Endothelial cell (in vitro differentiated cells): Measurements from ENCODE around the gene SSPN. TPM values are rescaled to one million over a fixed set of nuclear protein-coding genes. Genes with fewer than 3 reads are reported as not detected.

Source experiments
- DNase-seq: peaks from one replicate; pipeline ENCODE4 v3.0.0; 2021; ENCODE audit warnings: low spot score
- H3K27ac Mint-ChIP-seq: one replicate; pipeline ENCODE4 v1.8.0; 2021; ENCODE audit warnings: mixed read lengths, inconsistent platforms; ENCODE audit not compliant: unreplicated experiment
- H3K27me3 Mint-ChIP-seq: one replicate; pipeline ENCODE4 v1.8.0; 2021; ENCODE audit warnings: mild to moderate bottlenecking, moderate library complexity, mixed read lengths, inconsistent platforms; ENCODE audit not compliant: unreplicated experiment
- H3K36me3 Mint-ChIP-seq: one replicate; pipeline ENCODE4 v1.8.0; 2021; ENCODE audit warnings: mild to moderate bottlenecking, low read depth, mixed read lengths, inconsistent platforms; ENCODE audit not compliant: unreplicated experiment
- H3K4me1 Mint-ChIP-seq: one replicate; pipeline ENCODE4 v1.8.0; 2021; ENCODE audit warnings: mild to moderate bottlenecking, mixed read lengths, inconsistent platforms; ENCODE audit not compliant: unreplicated experiment
- H3K4me3 Mint-ChIP-seq: one replicate; pipeline ENCODE4 v1.8.0; 2021; ENCODE audit warnings: mild to moderate bottlenecking, mixed read lengths, inconsistent platforms; ENCODE audit not compliant: unreplicated experiment
- H3K9me3 Mint-ChIP-seq: one replicate; pipeline ENCODE4 v1.8.0; 2021; ENCODE audit warnings: mixed read lengths, inconsistent platforms; ENCODE audit not compliant: unreplicated experiment
- total RNA-seq: library from RNA; stranded (reverse); fragmentation: NEBNext Ultra II Directional; extraction: Animal tissue kit (Norgen Biotek cat#: 25700); gene quantifications from one replicate; pipeline ENCODE4 v1.2.1, GENCODE V29; 2021; ENCODE audit not compliant: unreplicated experiment
- TF ChIP-seq, protein P1 (sequence below): fragments of 200-600 bp; sonication (generic); IDR thresholded peaks from one replicate; pipeline ENCODE4 v1.5.0; 2021; ENCODE audit warnings: antibody characterized with exemption; ENCODE audit not compliant: unreplicated experiment

The SSPN gene
- total RNA-seq, 1 donor from 2014 or later: 2.7 TPM

- Mint-ChIP-seq H3K4me1 (peaks cover 4% of the 10 kb centered on the region), H3K27me3 (no peaks in the 10 kb centered on the region), H3K36me3 (no peaks in the 10 kb centered on the region), H3K4me3 (no peak overlapping the region), H3K27ac (no peak overlapping the region), H3K9me3 (no peaks in the 10 kb centered on the region)
- TF ChIP-seq, protein P1, sequence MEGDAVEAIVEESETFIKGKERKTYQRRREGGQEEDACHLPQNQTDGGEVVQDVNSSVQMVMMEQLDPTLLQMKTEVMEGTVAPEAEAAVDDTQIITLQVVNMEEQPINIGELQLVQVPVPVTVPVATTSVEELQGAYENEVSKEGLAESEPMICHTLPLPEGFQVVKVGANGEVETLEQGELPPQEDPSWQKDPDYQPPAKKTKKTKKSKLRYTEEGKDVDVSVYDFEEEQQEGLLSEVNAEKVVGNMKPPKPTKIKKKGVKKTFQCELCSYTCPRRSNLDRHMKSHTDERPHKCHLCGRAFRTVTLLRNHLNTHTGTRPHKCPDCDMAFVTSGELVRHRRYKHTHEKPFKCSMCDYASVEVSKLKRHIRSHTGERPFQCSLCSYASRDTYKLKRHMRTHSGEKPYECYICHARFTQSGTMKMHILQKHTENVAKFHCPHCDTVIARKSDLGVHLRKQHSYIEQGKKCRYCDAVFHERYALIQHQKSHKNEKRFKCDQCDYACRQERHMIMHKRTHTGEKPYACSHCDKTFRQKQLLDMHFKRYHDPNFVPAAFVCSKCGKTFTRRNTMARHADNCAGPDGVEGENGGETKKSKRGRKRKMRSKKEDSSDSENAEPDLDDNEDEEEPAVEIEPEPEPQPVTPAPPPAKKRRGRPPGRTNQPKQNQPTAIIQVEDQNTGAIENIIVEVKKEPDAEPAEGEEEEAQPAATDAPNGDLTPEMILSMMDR: no peak
- DNase-seq: no peak
Measured at GRCh38 chr12:26158078-26158764, 37.2 kb upstream of the SSPN start.

- Mint-ChIP-seq H3K9me3 (no peaks in the 10 kb centered on the region), H3K36me3 (no peaks in the 10 kb centered on the region), H3K27ac (no peak overlapping the region), H3K4me3 (no peak overlapping the region), H3K27me3 (no peaks in the 10 kb centered on the region), H3K4me1 (peaks cover 2% of the 10 kb centered on the region)
- DNase-seq: no peak
- TF ChIP-seq, protein P1: no peak
Measured at GRCh38 chr12:26162174-26162573, 33.2 kb upstream of the SSPN start.

DNA sequence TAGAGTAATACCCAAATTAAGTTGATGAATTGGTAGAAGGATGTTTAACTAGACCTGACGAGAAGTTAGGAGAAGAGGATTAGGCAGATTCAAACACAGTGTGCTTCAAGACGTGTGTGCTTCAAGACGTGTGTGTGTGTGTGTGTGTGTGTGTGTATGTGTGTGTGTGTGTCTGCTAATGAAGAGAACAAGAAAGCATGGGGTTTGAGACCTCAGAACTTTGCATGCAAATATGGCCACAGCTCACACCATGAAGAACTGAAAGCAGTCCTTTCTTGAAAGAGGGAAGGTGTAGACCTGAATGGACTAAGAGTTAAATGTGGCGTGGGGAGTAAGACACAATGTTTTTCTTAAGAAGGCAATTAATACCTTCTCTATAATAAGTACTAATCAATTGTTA lies 32.5 kb upstream of the SSPN start:
- Mint-ChIP-seq H3K9me3 (no peaks in the 10 kb centered on the region), H3K27ac (no peak overlapping the region), H3K36me3 (no peaks in the 10 kb centered on the region), H3K4me3 (no peak overlapping the region), H3K4me1 (peaks cover 2% of the 10 kb centered on the region), H3K27me3 (no peaks in the 10 kb centered on the region)
- TF ChIP-seq, protein P1: no peak
- DNase-seq: no peak

GRCh38 chr12:26164118-26164517 lies 31.3 kb upstream of the SSPN start:
- TF ChIP-seq, protein P1: no peak
- H3K9me3 Mint-ChIP-seq: no peaks in the 10 kb centered on the region
- no peak overlapping the region for H3K4me3 Mint-ChIP-seq
- H3K27ac Mint-ChIP-seq: no peak overlapping the region
- no peaks in the 10 kb centered on the region for H3K27me3 Mint-ChIP-seq
- H3K36me3 Mint-ChIP-seq: no peaks in the 10 kb centered on the region
- H3K4me1 Mint-ChIP-seq: no peaks in the 10 kb centered on the region
- no peak for DNase-seq

GRCh38 chr12:26172013-26172412 lies 23.4 kb upstream of the SSPN start:
- Mint-ChIP-seq H3K36me3 (no peaks in the 10 kb centered on the region), H3K9me3 (no peaks in the 10 kb centered on the region), H3K27ac (no peak overlapping the region), H3K27me3 (no peaks in the 10 kb centered on the region), H3K4me1 (no peaks in the 10 kb centered on the region), H3K4me3 (no peak overlapping the region)
- TF ChIP-seq, protein P1: no peak
- no peak for DNase-seq
